Umbilical cord (tissue), 2 donors: ENCODE measurements around the gene KRT73. TPM values are rescaled to one million over a fixed set of nuclear protein-coding genes. Genes with fewer than 3 reads are reported as not detected.
A peak's percentile ranks its signal among the peaks of the same experiment; 100 is the strongest.

ENCODE experiments used
- DNase-seq: peaks from one replicate; pipeline ENCODE4 v3.0.0-alpha.2; 2015; ENCODE audit warnings: low spot score
- total RNA-seq: library from RNA; depleted of rRNA; stranded (reverse); fragments of >200 nt; gene quantifications from one replicate; pipeline ENCODE4 v1.2.3, GENCODE V29; 2014; ENCODE audit warnings: low replicate concordance; ENCODE audit not compliant: insufficient read depth

KRT73 gene
- total RNA-seq, 1 donor from 2014 or later: not detected

GRCh38 chr12:52645982-52646381, 27.6 kb upstream of the KRT73 start:
- no peak for DNase-seq

- no peak for DNase-seq
Observed at GRCh38 chr12:52645120-52645761, 26.9 kb upstream of the KRT73 start.

GRCh38 chr12:52644078-52644415, 25.7 kb upstream of the KRT73 start:
- DNase-seq: no peak

GRCh38 chr12:52643233-52644077, 25.1 kb upstream of the KRT73 start:
- DNase-seq: no peak

- DNase-seq: no peak
Observed at GRCh38 chr12:52641468-52641867, 23.1 kb upstream of the KRT73 start.

- DNase-seq: no peak
Observed at GRCh38 chr12:52637299-52637698, 18.9 kb upstream of the KRT73 start.

- DNase-seq: no peak
Observed at GRCh38 chr12:52636592-52637258, 18.4 kb upstream of the KRT73 start.

- no peak for DNase-seq
Observed at GRCh38 chr12:52636189-52636588, 17.8 kb upstream of the KRT73 start.

GRCh38 chr12:52634266-52635056, 16.1 kb upstream of the KRT73 start:
- no peak for DNase-seq

- DNase-seq: no peak
Observed at GRCh38 chr12:52633383-52633782, 15.0 kb upstream of the KRT73 start.

GRCh38 chr12:52632656-52633055, 14.3 kb upstream of the KRT73 start:
- DNase-seq: peak; percentile 45

GRCh38 chr12:52631676-52632459, 13.5 kb upstream of the KRT73 start:
- no peak for DNase-seq

- DNase-seq: no peak
Observed at GRCh38 chr12:52631264-52631663, 12.9 kb upstream of the KRT73 start.

GRCh38 chr12:52630599-52631200, 12.3 kb upstream of the KRT73 start:
- no peak for DNase-seq

- no peak for DNase-seq
Observed at GRCh38 chr12:52630008-52630500, 11.7 kb upstream of the KRT73 start.

GRCh38 chr12:52629281-52630007, 11.1 kb upstream of the KRT73 start:
- no peak for DNase-seq

- DNase-seq: no peak
Observed at GRCh38 chr12:52628841-52629240, 10.5 kb upstream of the KRT73 start.

- no peak for DNase-seq
Observed at GRCh38 chr12:52628111-52628507, 9.8 kb upstream of the KRT73 start.

GRCh38 chr12:52627395-52628110, 9.2 kb upstream of the KRT73 start:
- DNase-seq: no peak
